Endodermal cell (in vitro differentiated cells): ENCODE data around the gene ZNF793. TPM values are rescaled to one million over a fixed set of nuclear protein-coding genes. Genes with fewer than 3 reads are reported as not detected.

Source experiments
- DNase-seq: peaks from one replicate; pipeline ENCODE4 v3.0.0-alpha.2; 2017
- H3K27ac ChIP-seq: 2 replicates; pipeline ENCODE4 v1.5.1; 2013; ENCODE audit warnings: mild to moderate bottlenecking, low read depth, low read length, moderate library complexity
- H3K27me3 ChIP-seq: 2 replicates; pipeline ENCODE4 v1.6.1; 2013; ENCODE audit warnings: mild to moderate bottlenecking, low read length, moderate library complexity; ENCODE audit not compliant: insufficient read depth, control insufficient read depth, poor library complexity, severe bottlenecking
- H3K36me3 ChIP-seq: 2 replicates; pipeline ENCODE4 v1.7.0; 2013; ENCODE audit warnings: mild to moderate bottlenecking, low read length, moderate library complexity; ENCODE audit not compliant: control insufficient read depth, insufficient read depth
- H3K4me1 ChIP-seq: one replicate; pipeline ENCODE4 v1.7.0; 2013; ENCODE audit warnings: low read length; ENCODE audit not compliant: control insufficient read depth, insufficient read depth
- H3K4me3 ChIP-seq: 2 replicates; pipeline ENCODE4 v1.5.1; 2013; ENCODE audit warnings: mild to moderate bottlenecking, low read length, moderate library complexity
- H3K9ac ChIP-seq: 2 replicates; pipeline ENCODE4 v1.6.1; 2013; ENCODE audit warnings: mild to moderate bottlenecking, low read length, moderate library complexity; ENCODE audit not compliant: poor library complexity, severe bottlenecking; ENCODE audit errors: extremely low read depth
- H3K9me3 ChIP-seq: 2 replicates; pipeline ENCODE4 v1.6.1; 2013; ENCODE audit warnings: mild to moderate bottlenecking, low read length, moderate library complexity; ENCODE audit not compliant: control insufficient read depth
- H3K27ac Mint-ChIP-seq: 2 replicates; pipeline ENCODE4 v1.8.0; 2020; ENCODE audit warnings: mixed read lengths
- H3K27me3 Mint-ChIP-seq: 2 replicates; pipeline ENCODE4 v1.8.0; 2021; ENCODE audit warnings: mild to moderate bottlenecking, mixed read lengths; ENCODE audit not compliant: insufficient read depth
- H3K36me3 Mint-ChIP-seq: 2 replicates; pipeline ENCODE4 v1.8.0; 2020; ENCODE audit warnings: low read depth, mixed read lengths
- H3K4me1 Mint-ChIP-seq: 2 replicates; pipeline ENCODE4 v1.8.0; 2020; ENCODE audit warnings: mixed read lengths
- H3K4me3 Mint-ChIP-seq: 2 replicates; pipeline ENCODE4 v1.8.0; 2020; ENCODE audit warnings: mild to moderate bottlenecking, moderate library complexity, mixed read lengths
- H3K9me3 Mint-ChIP-seq: 2 replicates; pipeline ENCODE4 v1.8.0; 2020; ENCODE audit warnings: mild to moderate bottlenecking, mixed read lengths
- CTCF ChIP-seq: fragments of 200-600 bp; sonication (generic); conservative IDR thresholded peaks from 2 replicates; pipeline ENCODE4 v1.5.0; 2021; ENCODE audit warnings: antibody characterized with exemption, mild to moderate bottlenecking
- WGBS, 2 experiments: methylation state at CpG; one replicate each; pipeline versions ENCODE4 v1.1.5 to v1.1.7; 2013; ENCODE audit warnings: missing lambda C conversion rate in 2 of 2, mixed read lengths in 1 of 2; ENCODE audit not compliant: insufficient coverage in 1 of 2, insufficient read length in 1 of 2; 5-methylcytosine and 5-hydroxymethylcytosine counted together
- total RNA-seq, 2 donors: library from RNA; stranded (reverse); fragmentation: NEBNext Ultra II Directional in 1 of 2; extraction: Animal tissue kit (Norgen Biotek cat#: 25700) in 1 of 2; gene quantifications; 2 replicates in 1 of 2; 3 replicates in 1 of 2; pipeline ENCODE4 v1.2.1, GENCODE V29; 2021

ZNF793 gene
- total RNA-seq, 2 donors from 2014 or later, result 18.4 to 18.6 TPM

- TF ChIP-seq CTCF, result no peak
- Histone ChIP-seq H3K27ac (no peak overlapping the region), H3K36me3 (peaks cover 35% of the 10 kb centered on the region), H3K4me1 (no peaks in the 10 kb centered on the region), H3K9me3 (peaks cover 43% of the 10 kb centered on the region), H3K4me3 (peak overlapping the region; percentile 97), H3K9ac (no peak overlapping the region), H3K27me3 (no peaks in the 10 kb centered on the region)
- 76 to 81% methylated on average over 16 to 18 of the region's 18 CpGs for WGBS, 2 experiments
- H3K27ac Mint-ChIP-seq, result peak overlapping the region; percentile 94
- peaks cover 13% of the 10 kb centered on the region for H3K36me3 Mint-ChIP-seq
- H3K4me1 Mint-ChIP-seq, result peaks cover 17% of the 10 kb centered on the region
- H3K9me3 Mint-ChIP-seq, result peaks cover 2% of the 10 kb centered on the region
- no peaks in the 10 kb centered on the region for H3K27me3 Mint-ChIP-seq
- peak overlapping the region; percentile 98 for H3K4me3 Mint-ChIP-seq
- DNase-seq, result no peak
Observed at GRCh38 chr19:37467608-37468090, 39.1 kb upstream of the ZNF793 start.

GRCh38 chr19:37468961-37469777 is 37.6 kb upstream of the ZNF793 start, which contains the start of gene ZNF570:
Gene ZNF570, plus strand, starts transcription at chr19:37469356. Its CDS starts 999 bp downstream, at chr19:37470355.
- WGBS, 2 experiments, result 1% methylated on average over 32 to 63 of the region's 63 CpGs
- Mint-ChIP-seq H3K27me3 (no peaks in the 10 kb centered on the region), H3K27ac (peak within 1 kb of the TSS; percentile 93), H3K36me3 (peaks cover 13% of the 10 kb centered on the region), H3K4me1 (peaks cover 17% of the 10 kb centered on the region), H3K4me3 (peak within 1 kb of the TSS; percentile 98), H3K9me3 (peaks cover 2% of the 10 kb centered on the region)
- H3K36me3 ChIP-seq, result peaks cover 25% of the 10 kb centered on the region
- TF ChIP-seq CTCF, result peak; percentile 34
- H3K9me3 ChIP-seq, result peaks cover 48% of the 10 kb centered on the region
- peak within 1 kb of the TSS; percentile 93 for H3K4me3 ChIP-seq
- no peaks in the 10 kb centered on the region for H3K27me3 ChIP-seq
- no peaks in the 10 kb centered on the region for H3K4me1 ChIP-seq
- H3K9ac ChIP-seq, result peak within 1 kb of the TSS; percentile 64
- H3K27ac ChIP-seq, result peak within 1 kb of the TSS; percentile 84
- peak; percentile 95 for DNase-seq

GRCh38 chr19:37470216-37470615 is 36.5 kb upstream of the ZNF793 start:
- peak overlapping the region; percentile 93 for H3K4me3 ChIP-seq

More at GRCh38 chr19:37470216-37470615, 36.5 kb upstream of the ZNF793 start:
- Histone ChIP-seq H3K27me3 (no peaks in the 10 kb centered on the region), H3K9me3 (peaks cover 41% of the 10 kb centered on the region), H3K4me1 (no peaks in the 10 kb centered on the region), H3K9ac (no peak overlapping the region), H3K36me3 (peaks cover 17% of the 10 kb centered on the region), H3K27ac (no peak overlapping the region)
- WGBS, 2 experiments, result 80 to 85% methylated on average over 3 to 4 of the region's 4 CpGs
- Mint-ChIP-seq H3K36me3 (peaks cover 4% of the 10 kb centered on the region), H3K4me1 (peaks cover 17% of the 10 kb centered on the region), H3K27ac (no peak overlapping the region), H3K27me3 (no peaks in the 10 kb centered on the region), H3K9me3 (peaks cover 2% of the 10 kb centered on the region), H3K4me3 (peak overlapping the region; percentile 98)
- DNase-seq, result no peak
- TF ChIP-seq CTCF, result no peak
